HEK293 (cell line): ENCODE measurements around the gene MYOCOS.

ENCODE experiments used
- ZNF184 ChIP-seq: fragments of 450-650 bp; IDR thresholded peaks from 2 replicates; pipeline ENCODE4 v1.5.1; 2018; ENCODE audit warnings: missing biosample characterization, mild to moderate bottlenecking, missing genetic modification characterization
- ZNF335 ChIP-seq: fragments of 450-650 bp; formaldehyde crosslinking; conservative IDR thresholded peaks from 2 replicates; pipeline ENCODE4 v1.5.1; 2016; ENCODE audit warnings: missing biosample characterization, missing genetic modification characterization
- ZNF510 ChIP-seq: fragments of 450-650 bp; formaldehyde crosslinking; IDR thresholded peaks from 2 replicates; pipeline ENCODE4 v1.5.1; 2018; ENCODE audit warnings: mild to moderate bottlenecking, missing genetic modification characterization, missing biosample characterization; ENCODE audit not compliant: insufficient replicate concordance
- TF ChIP-seq, protein P1 (sequence below): fragments of 450-650 bp; formaldehyde crosslinking; IDR thresholded peaks from 2 replicates; pipeline ENCODE4 v1.5.1; 2016; ENCODE audit warnings: missing biosample characterization, missing genetic modification characterization
- TF ChIP-seq, protein P2 (sequence below): fragments of 450-650 bp; formaldehyde crosslinking; IDR thresholded peaks from 2 replicates; pipeline ENCODE4 v1.5.1; 2016; ENCODE audit warnings: missing biosample characterization, missing genetic modification characterization

- TF ChIP-seq, protein P1, sequence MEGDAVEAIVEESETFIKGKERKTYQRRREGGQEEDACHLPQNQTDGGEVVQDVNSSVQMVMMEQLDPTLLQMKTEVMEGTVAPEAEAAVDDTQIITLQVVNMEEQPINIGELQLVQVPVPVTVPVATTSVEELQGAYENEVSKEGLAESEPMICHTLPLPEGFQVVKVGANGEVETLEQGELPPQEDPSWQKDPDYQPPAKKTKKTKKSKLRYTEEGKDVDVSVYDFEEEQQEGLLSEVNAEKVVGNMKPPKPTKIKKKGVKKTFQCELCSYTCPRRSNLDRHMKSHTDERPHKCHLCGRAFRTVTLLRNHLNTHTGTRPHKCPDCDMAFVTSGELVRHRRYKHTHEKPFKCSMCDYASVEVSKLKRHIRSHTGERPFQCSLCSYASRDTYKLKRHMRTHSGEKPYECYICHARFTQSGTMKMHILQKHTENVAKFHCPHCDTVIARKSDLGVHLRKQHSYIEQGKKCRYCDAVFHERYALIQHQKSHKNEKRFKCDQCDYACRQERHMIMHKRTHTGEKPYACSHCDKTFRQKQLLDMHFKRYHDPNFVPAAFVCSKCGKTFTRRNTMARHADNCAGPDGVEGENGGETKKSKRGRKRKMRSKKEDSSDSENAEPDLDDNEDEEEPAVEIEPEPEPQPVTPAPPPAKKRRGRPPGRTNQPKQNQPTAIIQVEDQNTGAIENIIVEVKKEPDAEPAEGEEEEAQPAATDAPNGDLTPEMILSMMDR (tag by site-specific recombination), result no peak
- TF ChIP-seq ZNF510 (no peak), ZNF184 (tag by site-specific recombination) (no peak), ZNF335 (tag by site-specific recombination) (no peak)
- TF ChIP-seq, protein P2, sequence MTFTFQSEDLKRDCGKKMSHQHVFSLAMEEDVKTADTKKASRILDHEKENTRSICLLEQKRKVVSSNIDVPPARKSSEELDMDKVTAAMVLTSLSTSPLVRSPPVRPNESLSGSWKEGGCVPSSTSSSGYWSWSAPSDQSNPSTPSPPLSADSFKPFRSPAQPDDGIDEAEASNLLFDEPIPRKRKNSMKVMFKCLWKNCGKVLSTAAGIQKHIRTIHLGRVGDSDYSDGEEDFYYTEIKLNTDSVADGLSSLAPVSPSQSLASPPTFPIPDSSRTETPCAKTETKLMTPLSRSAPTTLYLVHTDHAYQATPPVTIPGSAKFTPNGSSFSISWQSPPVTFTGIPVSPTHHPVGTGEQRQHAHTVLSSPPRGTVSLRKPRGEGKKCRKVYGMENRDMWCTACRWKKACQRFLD, result no peak
These were observed 1.7 kb downstream of the MYOCOS start for GRCh38 chr1:171623651-171624331.
